ENCODE data around the gene MSI2. TPM values are rescaled to one million over a fixed set of nuclear protein-coding genes. Genes with fewer than 3 reads are reported as not detected.
"Not testable (repeated sequence)": the region's sequence is repeated elsewhere in the genome, so short reads cannot be mapped to it uniquely, and the experiment has no call there.

The MSI2 gene
- total RNA-seq, 4 donors from 2014 or later = 14.9 to 24.4 (median 19.8) TPM

GRCh38 chr17:57615836-57616757 lies 359.8 kb downstream of the MSI2 start:
- DNase-seq (ENCODE audit: low spot score) (no peak), ATAC-seq (ENCODE audit: low FRiP score) (no peak)
- TF ChIP-seq, protein P1, sequence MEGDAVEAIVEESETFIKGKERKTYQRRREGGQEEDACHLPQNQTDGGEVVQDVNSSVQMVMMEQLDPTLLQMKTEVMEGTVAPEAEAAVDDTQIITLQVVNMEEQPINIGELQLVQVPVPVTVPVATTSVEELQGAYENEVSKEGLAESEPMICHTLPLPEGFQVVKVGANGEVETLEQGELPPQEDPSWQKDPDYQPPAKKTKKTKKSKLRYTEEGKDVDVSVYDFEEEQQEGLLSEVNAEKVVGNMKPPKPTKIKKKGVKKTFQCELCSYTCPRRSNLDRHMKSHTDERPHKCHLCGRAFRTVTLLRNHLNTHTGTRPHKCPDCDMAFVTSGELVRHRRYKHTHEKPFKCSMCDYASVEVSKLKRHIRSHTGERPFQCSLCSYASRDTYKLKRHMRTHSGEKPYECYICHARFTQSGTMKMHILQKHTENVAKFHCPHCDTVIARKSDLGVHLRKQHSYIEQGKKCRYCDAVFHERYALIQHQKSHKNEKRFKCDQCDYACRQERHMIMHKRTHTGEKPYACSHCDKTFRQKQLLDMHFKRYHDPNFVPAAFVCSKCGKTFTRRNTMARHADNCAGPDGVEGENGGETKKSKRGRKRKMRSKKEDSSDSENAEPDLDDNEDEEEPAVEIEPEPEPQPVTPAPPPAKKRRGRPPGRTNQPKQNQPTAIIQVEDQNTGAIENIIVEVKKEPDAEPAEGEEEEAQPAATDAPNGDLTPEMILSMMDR (IDR thresholded peaks at IDR 0.05) = no peak

DNA sequence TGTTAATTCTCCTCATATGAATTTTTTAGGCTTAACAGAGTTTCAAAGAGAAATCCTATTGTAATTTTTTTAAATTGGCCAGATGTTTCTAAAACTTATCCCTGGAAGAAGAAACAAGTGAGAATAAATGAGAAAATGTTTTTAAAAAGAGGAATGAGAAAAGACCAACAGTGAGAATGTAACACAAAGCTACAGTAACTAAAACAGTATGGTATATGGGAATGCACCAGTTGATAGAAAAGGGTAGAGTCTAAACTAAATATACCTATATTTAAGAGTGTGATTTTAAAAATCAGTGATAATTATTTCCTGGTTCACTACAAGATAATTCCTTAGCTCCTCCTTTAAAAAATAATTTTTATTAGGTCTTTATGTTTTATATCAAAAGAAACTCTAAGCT lies 360.9 kb downstream of the MSI2 start:
- ATAC-seq (ENCODE audit: low FRiP score) (no peak), DNase-seq (ENCODE audit: low spot score) (no peak)
- TF ChIP-seq, protein P1 (IDR thresholded peaks at IDR 0.05) = no peak

- ATAC-seq (ENCODE audit: low FRiP score) (no peak), DNase-seq (ENCODE audit: low spot score) (no peak)
- TF ChIP-seq, protein P1 (IDR thresholded peaks at IDR 0.05) = no peak
These were observed 363.0 kb downstream of the MSI2 start for GRCh38 chr17:57619061-57619937.

GRCh38 chr17:57620576-57620975 lies 364.3 kb downstream of the MSI2 start:
- ATAC-seq (ENCODE audit: low FRiP score) (no peak), DNase-seq (ENCODE audit: low spot score) (no peak)
- TF ChIP-seq, protein P1 (IDR thresholded peaks at IDR 0.05) = no peak

DNA sequence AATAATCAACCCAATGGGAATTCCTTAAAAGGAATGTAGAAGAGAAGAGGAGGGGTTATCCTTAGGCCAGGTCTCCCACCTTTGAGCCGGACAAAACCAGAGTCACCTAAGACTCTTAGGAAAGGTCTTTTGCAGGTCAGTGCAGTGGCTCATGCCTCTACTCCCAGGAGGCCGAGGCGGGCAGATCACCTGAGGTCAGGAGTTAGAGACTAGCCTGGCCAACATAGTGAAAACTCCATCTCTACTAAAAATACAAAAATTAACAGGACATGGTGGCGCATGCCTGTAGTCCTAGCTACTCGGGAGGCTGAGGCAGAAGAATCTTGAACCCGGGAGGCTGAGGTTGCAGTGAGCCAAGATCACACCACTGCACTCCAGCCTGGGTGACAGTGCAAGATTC lies 365.5 kb downstream of the MSI2 start:
- DNase-seq (ENCODE audit: low spot score); ATAC-seq (ENCODE audit: low FRiP score): not testable (repeated sequence)

DNA sequence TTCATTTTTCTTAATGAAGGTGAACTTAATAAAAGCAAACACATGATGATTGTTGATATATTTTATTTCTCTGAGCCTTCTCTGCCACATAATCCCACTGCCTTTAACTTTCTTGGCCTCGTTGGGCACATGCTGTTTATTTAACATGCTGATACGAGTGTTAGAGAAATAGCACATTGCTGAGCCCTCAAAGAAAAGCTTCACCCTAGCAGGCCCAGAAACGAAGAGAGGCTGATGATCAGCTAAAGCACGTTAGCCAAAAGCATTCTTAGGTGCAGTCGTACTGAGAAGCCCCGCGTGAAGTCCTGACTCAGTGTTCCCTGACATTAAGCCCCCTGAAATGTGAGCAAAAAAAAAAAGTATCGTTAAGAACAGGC lies 366.0 kb downstream of the MSI2 start:
- DNase-seq (ENCODE audit: low spot score) = no peak
- TF ChIP-seq, protein P1 (IDR thresholded peaks at IDR 0.05) = no peak
- no peak for ATAC-seq (ENCODE audit: low FRiP score)

DNA sequence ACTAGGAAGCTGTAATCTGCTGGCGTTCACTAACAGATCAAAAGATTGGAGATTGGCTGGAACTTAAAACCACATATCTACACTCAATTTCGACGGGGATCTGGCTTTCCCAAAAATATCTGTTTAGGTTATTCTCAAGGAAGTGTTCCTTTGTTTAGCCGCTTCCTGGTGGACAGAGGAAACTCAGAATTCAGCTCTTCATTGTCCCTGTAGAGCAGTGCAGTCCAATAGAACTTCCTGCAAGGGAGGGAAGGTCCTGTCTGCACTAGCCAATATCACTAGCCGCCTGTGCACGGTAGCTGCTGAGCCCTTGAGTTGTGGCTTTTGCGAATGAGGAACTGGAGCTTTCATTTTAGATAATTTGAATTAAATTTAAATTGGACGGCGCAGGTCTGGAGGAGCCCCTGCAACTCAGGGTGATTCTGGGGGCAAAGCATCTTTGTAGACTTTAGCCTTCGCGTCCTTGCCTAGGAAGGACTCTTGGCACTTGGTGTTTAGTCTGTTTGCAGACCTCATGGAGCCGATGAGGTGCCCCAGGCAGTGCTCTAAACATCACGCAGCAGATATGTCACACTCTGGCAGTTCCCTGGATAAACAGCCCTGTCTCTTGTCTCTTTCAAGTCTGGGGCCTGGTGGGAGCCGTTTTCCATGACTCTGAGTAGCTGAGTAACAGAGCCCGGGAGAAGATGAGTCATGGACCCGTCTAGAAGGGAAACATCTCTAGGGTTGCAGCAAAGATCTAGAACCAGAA lies 366.5 kb downstream of the MSI2 start:
- DNase-seq (ENCODE audit: low spot score) = no peak
- no peak for ATAC-seq (ENCODE audit: low FRiP score)
- TF ChIP-seq, protein P1 (IDR thresholded peaks at IDR 0.05) = no peak
